Peyer's patch (tissue), 4 donors: ENCODE data around the gene POPDC2.

ENCODE experiments used
- CTCF ChIP-seq, 6 experiments: fragments of 450-650 bp in 4 of 6; fragments of 200-600 bp in 2 of 6; sonication (generic) in 1 of 6; IDR thresholded peaks; one replicate each; pipeline ENCODE4 v1.5.1; 2017 to 2019; ENCODE audit warnings: antibody characterized with exemption in 6 of 6, mild to moderate bottlenecking in 3 of 6, moderate library complexity in 1 of 6
- POLR2A ChIP-seq, 2 donors: fragments of 450-650 bp; IDR thresholded peaks; one replicate each; pipeline ENCODE4 v1.5.1; 2017; ENCODE audit warnings: antibody characterized with exemption in 2 of 2, mild to moderate bottlenecking in 2 of 2, moderate library complexity in 2 of 2

- TF ChIP-seq POLR2A (IDR thresholded peaks at IDR 0.05) (no peak), CTCF (IDR thresholded peaks at IDR 0.05) (no peak)
Measured at GRCh38 chr3:119625451-119626153, 34.8 kb downstream of the POPDC2 start.
